Measurements from ENCODE around the gene CPSF3. TPM values are rescaled to one million over a fixed set of nuclear protein-coding genes. Genes with fewer than 3 reads are reported as not detected.

CPSF3 gene
- polyA plus RNA-seq, 3 donors: 7.3 to 15.7 (median 13.7) TPM

GRCh38 chr2:9443526-9443925 is 20.1 kb downstream of the CPSF3 start:
- 87 to 93% (median 91%) methylated on average over 5 of the region's 5 CpGs for WGBS, 3 donors

DNA sequence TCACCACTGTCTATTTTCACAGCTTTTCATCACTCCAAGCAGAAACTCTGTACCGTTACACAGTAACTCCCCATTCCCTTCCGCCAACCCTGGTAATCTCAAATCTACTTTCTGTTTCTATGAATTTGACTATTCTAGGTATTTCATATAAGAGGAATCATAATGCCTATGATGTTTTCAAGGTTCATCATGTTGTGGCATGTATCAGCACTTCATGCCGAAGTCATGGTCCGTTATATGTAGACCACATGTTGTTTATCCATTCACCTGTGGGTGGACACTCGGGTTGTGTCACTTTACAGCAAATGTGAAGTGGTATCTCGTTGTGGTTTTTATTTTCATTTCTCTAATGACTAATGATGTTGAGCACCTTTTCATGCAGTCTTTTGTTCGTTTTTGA is 21.6 kb downstream of the CPSF3 start:
- 88 to 94% (median 89%) methylated on average over 7 of the region's 7 CpGs for WGBS, 3 donors
- no peak overlapping the region for H3K27ac ChIP-seq (ENCODE audit: low read depth, low read length)

More at GRCh38 chr2:9443526-9443925, 20.1 kb downstream of the CPSF3 start:
- H3K27ac ChIP-seq (ENCODE audit: low read depth, low read length): no peak overlapping the region

GRCh38 chr2:9451231-9451630 is 27.8 kb downstream of the CPSF3 start:
- WGBS, 3 donors: 97 to 100% (median 100%) methylated on average over 1 of the region's 1 CpG

DNA sequence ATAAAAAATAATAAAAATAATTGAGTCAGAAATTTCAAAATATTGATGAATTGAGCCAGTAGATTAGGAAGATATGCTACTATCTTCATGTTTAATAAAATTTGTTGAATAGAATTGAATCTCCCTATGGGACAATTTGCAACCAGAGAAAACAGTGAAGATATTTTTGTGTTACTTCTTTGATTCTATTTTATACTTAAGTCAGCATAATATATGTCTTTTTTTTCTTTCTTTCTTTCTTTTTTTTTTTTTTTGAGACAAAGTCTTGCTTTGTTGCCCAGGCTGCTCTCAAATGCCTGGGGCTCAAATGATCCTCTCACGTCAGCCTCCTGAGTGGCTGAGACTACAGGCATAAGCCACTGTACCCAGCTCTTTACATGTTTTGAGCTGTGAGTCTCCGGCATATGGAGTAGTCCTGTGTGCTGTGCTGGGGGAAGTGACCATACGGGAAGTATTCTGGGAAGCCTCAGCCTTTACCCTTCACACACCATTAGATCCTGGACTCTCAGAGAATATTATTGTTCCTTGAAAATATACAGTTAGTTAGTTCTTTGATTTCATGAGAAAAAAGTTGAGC is 37.1 kb downstream of the CPSF3 start:
- H3K27ac ChIP-seq (ENCODE audit: low read depth, low read length): no peak overlapping the region
- 96 to 97% (median 96%) methylated on average over 3 of the region's 3 CpGs for WGBS, 3 donors

More at GRCh38 chr2:9451231-9451630, 27.8 kb downstream of the CPSF3 start:
- no peak overlapping the region for H3K27ac ChIP-seq (ENCODE audit: low read depth, low read length)

GRCh38 chr2:9461079-9461478 is 37.6 kb downstream of the CPSF3 start:
- H3K27ac ChIP-seq (ENCODE audit: low read depth, low read length): no peak overlapping the region
- WGBS, 3 donors: 90 to 99% (median 91%) methylated on average over 3 of the region's 3 CpGs

- no peak overlapping the region for H3K27ac ChIP-seq (ENCODE audit: low read depth, low read length)
- WGBS, 3 donors: 75 to 90% (median 88%) methylated on average over 5 of the region's 5 CpGs
These were observed 38.9 kb downstream of the CPSF3 start for GRCh38 chr2:9462313-9462712.

- WGBS, 3 donors: 81 to 89% (median 82%) methylated on average over 6 of the region's 6 CpGs
- H3K27ac ChIP-seq (ENCODE audit: low read depth, low read length): no peak overlapping the region
These were observed 39.6 kb downstream of the CPSF3 start for GRCh38 chr2:9462886-9463697.

DNA sequence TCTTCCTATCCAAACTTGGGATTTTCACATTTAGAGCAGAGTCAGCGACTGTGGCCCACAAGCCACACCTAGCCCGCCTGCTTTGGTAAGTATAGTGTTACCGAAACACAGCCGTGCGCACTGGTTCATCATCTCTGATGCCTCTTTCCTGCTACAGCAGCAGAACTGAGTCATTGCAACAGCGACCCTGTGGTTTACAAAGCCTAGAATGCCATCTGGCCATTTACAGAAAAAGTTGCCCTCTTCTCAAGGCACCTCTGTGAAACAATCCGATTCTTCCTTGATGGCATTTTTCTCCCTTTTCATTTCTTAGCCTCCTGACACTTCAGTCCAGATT is 40.2 kb downstream of the CPSF3 start:
- no peak overlapping the region for H3K27ac ChIP-seq (ENCODE audit: low read depth, low read length)
- WGBS, 3 donors: 50 to 74% (median 64%) methylated on average over 7 of the region's 7 CpGs

- no peak overlapping the region for H3K27ac ChIP-seq (ENCODE audit: low read depth, low read length)
- WGBS, 3 donors: 84 to 91% (median 87%) methylated on average over 7 of the region's 7 CpGs
These were observed 41.7 kb downstream of the CPSF3 start for GRCh38 chr2:9465170-9465569.

DNA sequence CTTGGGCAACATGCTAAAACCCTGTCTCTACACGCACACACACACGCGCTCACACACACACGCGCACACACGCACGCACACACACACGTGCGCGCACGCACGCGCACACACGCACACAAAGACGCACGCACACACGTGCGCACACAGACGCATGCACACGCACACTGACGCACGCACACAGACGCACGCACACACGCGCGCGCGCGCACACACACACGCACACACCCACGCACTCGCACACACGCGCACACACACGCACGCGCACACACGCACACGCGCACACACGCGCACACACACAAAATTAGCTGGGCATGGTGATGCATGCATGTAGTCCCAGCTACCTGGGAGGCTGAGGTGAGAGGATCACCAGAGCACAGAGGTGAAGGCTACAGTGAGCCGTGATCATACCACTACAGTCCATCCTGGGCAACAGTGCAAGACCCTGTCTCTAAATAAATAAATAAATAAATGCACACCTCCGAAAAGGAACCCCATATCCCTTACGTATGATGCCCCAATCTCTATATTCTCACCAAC is 42.8 kb downstream of the CPSF3 start:
- H3K27ac ChIP-seq (ENCODE audit: low read depth, low read length): no peak overlapping the region
- WGBS, 3 donors: 89 to 96% (median 91%) methylated on average over 41 to 46 of the region's 46 CpGs

GRCh38 chr2:9467687-9468086 is 44.2 kb downstream of the CPSF3 start:
- 49 to 85% (median 78%) methylated on average over 10 of the region's 10 CpGs for WGBS, 3 donors
- H3K27ac ChIP-seq (ENCODE audit: low read depth, low read length): no peak overlapping the region

- no peak overlapping the region for H3K27ac ChIP-seq (ENCODE audit: low read depth, low read length)
- WGBS, 3 donors: 85 to 94% (median 94%) methylated on average over 5 of the region's 5 CpGs
These were observed 47.8 kb downstream of the CPSF3 start for GRCh38 chr2:9471206-9471605.

- H3K27ac ChIP-seq (ENCODE audit: low read depth, low read length): no peak overlapping the region
- 94 to 97% (median 95%) methylated on average over 9 of the region's 9 CpGs for WGBS, 3 donors
These were observed 49.1 kb downstream of the CPSF3 start for GRCh38 chr2:9472511-9472910.

GRCh38 chr2:9473308-9473984 is 50.0 kb downstream of the CPSF3 start:
- WGBS, 3 donors: 14 to 51% (median 43%) methylated on average over 24 of the region's 24 CpGs
- H3K27ac ChIP-seq (ENCODE audit: low read depth, low read length): no peak overlapping the region

DNA sequence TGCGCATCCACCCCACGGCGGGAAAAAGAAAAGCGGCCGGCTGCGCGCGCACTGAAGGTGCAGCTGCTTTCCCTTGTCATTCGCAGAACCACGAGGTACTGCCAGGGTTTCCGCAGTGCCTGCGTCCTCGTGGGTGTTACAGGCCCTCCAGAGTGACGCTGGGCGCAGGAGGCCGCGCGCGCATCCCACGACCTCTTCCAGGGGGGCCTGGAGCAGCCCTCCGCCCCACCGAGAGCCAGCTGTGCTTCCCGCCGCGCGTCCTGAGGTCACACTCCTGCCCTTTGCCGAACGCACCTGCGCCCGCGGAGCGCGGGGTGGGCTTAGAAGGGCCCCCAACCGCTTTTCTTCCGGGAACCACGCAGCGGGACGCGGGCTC is 50.5 kb downstream of the CPSF3 start:
- 3 to 9% (median 7%) methylated on average over 35 to 39 of the region's 39 CpGs for WGBS, 3 donors
- H3K27ac ChIP-seq (ENCODE audit: low read depth, low read length): no peak overlapping the region

DNA sequence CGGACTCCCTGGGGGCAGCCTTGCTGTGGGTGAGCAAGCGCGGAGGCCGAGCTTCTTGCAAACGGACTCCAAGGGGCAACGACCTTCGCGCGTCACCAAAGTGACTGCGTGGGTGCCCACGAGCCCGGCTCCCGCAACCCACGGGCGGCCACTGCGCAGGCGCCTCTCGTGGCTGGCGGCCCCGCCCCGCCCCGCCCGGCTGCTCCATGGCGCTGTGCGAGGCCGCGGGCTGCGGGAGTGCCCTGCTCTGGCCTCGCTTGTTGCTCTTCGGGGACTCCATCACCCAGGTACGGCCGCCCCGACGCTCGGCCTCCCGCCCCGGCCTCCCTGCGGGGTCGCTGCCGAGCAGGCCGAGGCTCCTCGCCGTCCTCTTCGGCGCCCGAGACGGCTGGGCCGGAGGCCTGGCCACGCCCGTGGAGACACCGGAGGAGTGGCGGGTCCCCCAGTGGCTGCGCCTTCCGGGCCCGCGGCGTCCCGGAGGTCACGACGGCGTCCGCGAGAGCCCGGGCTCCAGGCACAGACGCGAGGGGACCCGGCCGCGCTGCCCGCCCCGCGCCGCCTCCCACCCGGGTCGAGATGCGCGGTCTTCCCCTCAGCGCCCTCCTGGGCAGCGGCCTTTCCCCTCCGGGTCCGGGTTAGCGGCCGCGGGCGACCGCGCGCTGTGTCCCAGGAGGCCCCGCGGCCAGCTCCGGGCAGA is 51.1 kb downstream of the CPSF3 start, which contains the start of gene IAH1:
TSS of gene IAH1 (plus strand) at position 191 of the 697 bp plus-strand sequence. CDS start at position 207, 16 bp downstream.
- no peak within 1 kb of the TSS for H3K27ac ChIP-seq (ENCODE audit: low read depth, low read length)
- WGBS, 3 donors: 0% methylated on average over 82 to 91 of the region's 91 CpGs

DNA sequence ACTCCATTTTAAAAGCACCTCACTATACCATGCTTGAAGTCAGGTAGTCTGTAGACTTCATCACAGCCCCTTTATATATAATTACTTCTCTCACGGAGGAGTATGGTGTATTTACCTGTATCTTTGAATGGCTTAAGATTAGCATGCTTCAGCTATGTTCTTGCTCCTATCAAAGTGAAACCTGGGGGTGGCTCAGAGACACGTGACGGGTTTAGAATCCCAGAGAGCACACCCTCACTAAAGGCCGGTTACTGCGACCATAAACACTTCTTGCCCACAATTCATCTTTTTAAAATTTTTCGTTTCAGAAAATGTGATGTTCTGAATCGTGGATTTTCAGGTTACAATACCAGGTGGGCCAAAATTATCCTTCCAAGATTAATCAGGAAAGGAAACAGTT is 54.5 kb downstream of the CPSF3 start:
- 85 to 90% (median 85%) methylated on average over 7 of the region's 7 CpGs for WGBS, 3 donors
- no peak overlapping the region for H3K27ac ChIP-seq (ENCODE audit: low read depth, low read length)

GRCh38 chr2:9478526-9478925 is 55.1 kb downstream of the CPSF3 start:
- WGBS, 3 donors: 82 to 89% (median 85%) methylated on average over 3 of the region's 3 CpGs

DNA sequence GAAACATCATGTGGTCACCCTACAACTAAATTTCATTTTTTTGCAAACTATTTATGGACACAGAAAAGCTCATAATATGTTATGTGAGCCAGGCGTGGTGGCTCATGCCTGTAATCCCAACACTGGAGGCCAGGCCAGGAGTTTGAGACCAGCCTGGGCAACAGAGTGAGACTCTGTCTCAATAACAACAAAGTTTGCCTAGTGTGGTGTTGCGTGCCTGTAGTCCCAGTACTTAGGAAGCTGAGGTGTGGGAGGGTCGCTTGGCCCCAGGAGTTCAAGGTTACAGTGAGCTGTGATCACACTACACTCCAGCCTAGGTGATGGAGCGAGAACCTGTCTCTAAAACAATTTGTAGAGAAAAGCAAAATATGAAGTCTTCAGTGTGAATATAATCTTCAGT is 56.7 kb downstream of the CPSF3 start:
- H3K27ac ChIP-seq (ENCODE audit: low read depth, low read length): no peak overlapping the region
- 95 to 97% (median 97%) methylated on average over 4 of the region's 4 CpGs for WGBS, 3 donors

More at GRCh38 chr2:9478526-9478925, 55.1 kb downstream of the CPSF3 start:
- no peak overlapping the region for H3K27ac ChIP-seq (ENCODE audit: low read depth, low read length)

Data from adipose tissue (tissue), 3 donors.